Measurements from ENCODE around the gene RSAD2.
"Not testable (repeated sequence)": the region's sequence is repeated elsewhere in the genome, so short reads cannot be mapped to it uniquely, and the experiment has no call there.

Gene RSAD2

DNA sequence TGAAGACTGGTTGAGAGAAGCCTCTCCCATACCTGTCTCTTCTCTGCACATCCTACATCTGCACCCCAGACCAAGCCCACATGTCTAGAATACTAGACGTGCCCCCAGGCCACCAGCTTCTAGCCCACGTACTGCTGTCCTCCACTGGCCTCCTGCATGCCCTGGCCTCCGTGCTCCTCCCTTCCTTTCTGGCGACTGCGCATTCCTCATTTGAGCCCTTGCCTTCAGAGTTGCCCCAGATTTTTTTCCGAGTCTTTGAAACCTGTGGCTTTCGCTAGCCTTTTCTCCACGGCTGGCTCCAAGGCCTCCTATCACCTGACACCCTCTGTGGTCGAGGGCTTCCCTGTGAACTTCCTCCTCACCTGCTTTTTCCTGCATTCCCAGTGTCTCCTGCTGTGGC lies 50.9 kb downstream of the RSAD2 start:
- no peak for FAIRE-seq

DNA sequence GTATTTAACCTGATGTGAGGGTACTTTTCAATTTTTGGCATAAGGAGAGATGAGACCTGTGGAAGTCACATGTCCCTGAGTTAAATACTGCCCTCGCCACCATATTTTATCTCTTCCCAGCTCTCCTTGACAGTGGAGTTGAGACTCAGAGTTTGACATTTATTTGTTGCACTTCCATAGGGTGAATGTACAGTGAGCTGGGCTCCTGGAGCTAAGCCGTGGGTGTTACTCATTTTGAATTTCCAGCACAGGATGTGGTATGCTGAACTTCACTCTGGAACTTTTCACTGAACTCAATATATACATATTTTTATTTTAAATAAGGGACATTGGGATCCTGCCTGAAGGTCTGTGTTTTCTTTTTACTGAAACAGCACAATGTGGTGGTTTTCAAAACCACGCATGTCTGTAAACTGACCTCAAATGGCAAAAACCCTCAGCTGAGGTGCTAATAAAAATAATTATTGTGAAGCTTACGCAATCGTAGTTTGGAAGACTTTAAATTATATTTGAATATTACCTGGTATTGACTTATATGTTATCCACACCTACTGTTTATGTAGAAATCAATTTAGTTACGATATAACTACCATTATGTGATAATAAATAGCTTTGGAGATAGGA lies 51.7 kb downstream of the RSAD2 start:
- no peak for FAIRE-seq

DNA sequence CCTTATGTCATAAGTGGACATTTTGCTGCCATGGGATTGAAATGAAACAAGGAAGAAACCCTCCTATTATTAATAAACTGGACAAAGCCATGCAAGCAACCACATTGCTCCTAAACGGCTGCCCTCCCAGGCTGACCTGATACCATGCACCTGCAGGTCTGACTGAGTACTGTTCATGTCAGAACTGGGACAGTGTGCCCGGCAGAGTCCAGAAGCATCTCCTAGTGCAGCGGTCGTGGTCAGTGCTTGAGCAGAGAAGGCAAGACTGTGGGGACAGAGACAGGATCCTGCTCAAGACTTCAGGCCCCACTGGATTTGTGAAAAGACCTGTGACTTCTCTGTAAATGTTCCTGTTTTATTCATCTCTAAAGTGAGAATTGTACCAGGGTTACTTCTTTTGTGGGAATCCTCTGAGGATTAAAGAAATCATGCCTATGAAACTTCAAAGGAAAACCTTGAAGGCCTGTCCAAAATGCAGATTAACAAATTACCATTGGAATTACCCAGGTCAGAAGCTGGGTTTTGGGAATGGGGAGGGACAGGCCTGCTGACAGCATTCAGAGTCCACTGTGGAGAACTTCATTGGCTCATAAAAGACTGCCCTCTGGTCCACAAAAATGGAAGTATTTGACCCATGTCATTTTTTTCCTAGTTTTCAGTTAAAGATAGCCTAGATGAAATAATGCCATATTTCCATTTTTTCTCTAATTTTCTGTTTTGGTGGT lies 53.5 kb downstream of the RSAD2 start:
- no peak for FAIRE-seq

DNA sequence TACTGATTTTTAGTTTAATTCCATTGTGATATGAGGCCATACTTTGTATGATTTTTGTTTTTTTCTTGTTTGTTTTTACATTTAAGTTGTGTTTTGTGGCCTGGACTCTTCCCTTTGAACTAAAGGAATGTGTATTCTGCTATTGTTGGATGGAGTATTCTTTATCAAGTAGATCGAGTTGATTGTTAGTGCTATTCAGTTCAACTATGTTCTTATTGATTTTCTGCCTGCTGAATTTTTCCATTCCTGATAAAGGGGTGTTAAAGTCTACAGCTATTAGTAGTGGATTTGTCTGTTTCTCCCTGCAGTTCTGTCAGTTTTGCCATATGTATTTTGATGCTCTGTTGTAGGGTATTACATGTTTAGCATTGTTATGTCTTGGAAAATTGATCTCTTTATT lies 54.2 kb downstream of the RSAD2 start:
- no peak for FAIRE-seq

DNA sequence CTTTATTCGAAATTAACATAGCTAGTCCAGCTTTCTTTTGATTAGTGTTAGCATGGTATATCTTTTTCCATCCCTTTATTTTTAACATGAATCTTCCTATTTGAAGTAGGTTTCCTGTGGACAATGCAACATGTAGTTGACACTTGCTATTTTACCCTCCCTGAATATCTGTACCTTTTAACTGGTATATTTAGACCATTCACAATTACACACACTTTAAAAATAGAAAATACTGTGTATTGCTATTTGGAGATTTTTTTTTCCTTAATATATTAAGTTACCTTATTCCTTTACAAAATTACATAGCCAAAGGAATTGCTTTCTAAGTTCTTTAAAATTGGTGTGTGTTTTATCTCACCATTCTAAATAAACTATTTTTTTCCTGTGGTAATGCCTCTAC lies 54.6 kb downstream of the RSAD2 start:
- FAIRE-seq = no peak

DNA sequence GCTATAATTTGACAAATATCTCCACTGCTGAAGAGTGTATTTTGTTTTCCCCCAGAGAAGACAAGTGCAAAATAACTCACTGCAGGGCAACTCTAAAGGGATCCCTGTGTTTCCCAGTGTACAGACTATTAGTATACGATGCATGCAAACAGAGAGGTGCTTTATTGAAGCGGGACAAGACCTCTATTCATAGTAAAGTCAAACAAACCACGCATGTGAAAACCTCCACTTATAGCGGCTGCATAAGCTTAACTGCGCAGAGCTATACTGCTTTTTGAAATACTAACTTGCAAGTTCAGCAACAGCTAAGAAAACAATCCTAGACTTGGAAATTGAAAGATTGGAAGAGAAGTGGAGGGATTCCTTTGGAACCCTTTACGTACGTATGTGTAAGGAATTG lies 55.3 kb downstream of the RSAD2 start:
- FAIRE-seq = no peak

DNA sequence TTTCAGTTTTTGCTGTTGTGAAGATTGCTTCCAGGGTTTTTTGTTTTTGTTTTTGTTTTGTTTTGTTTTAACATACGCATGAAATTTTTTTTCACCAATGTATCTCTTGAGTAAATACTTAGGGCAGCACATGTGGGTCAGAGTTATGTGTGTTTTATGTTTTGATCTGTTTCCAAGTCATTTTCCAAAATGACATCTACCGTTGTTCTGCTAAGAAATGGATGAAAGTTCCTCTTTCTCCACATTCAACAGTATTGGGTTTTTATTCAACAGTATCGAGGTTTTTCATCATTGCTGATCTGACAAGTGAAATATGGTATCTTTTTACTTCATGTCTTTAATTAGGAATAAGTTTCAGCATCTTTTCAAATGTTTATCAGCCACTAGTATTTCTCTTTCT lies 56.3 kb downstream of the RSAD2 start:
- FAIRE-seq = no peak

DNA sequence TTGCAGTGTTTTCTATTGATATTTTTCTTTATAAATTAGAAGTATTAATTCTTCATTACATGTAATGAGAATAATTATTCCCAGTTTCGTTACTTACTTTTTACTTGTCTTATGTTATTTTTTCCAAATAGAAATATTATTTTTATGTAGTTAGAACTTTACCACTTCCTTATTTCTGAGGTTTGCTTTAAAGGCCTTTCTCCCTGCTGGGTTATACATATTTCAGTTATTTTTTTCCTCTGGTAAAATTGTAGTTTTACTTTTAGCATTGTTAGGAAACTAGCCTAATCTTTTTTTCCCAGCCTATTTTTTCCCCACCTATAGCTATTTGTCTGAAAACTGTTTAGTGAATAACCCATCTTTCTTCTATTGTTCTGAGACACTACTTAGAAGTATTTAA lies 56.8 kb downstream of the RSAD2 start:
- FAIRE-seq = no peak

DNA sequence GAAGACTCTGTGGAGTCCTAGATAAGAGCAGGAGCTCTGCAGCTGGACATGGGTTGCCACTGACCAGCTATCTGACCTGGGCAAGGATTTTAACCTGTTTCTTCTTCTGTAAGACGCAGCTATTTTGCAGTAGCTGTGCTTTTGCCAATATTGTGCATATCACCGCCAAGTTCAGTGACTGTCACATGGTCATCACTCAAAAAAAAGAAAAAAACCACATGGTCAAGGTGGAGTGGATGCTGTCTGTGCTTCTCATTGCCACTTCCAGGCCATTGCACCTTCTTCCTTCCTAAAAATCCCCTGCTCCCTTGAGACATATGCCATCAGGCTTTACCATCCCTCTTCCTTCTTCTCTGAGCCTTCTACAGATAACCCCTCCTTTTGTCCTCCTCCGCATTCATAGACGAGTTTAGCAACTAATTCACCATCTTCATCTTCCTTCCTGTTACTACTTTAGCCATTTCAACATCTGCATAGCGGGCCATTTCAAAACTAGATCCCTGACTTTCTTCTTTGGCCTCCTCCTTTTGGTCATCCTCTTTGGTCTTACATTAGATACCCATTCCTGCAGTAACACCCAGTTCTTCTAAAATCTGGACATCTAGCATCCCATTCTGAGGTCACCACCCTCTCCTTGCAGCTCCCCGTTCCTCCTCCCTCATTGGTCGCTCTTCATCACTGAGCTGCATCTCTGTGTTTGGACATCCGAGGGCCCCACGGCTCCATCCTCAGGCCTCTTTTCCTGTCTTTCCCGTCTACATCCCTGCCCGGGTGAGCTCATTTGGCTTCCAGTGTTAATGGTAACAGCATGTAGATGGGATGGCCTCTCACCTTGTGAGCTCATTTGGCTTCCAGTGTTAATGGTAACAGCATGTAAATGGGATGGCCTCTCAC lies 57.4 kb downstream of the RSAD2 start:
- FAIRE-seq = no peak

GRCh38 chr2:6935652-6936020 lies 58.1 kb downstream of the RSAD2 start:
- FAIRE-seq = not testable (repeated sequence)

DNA sequence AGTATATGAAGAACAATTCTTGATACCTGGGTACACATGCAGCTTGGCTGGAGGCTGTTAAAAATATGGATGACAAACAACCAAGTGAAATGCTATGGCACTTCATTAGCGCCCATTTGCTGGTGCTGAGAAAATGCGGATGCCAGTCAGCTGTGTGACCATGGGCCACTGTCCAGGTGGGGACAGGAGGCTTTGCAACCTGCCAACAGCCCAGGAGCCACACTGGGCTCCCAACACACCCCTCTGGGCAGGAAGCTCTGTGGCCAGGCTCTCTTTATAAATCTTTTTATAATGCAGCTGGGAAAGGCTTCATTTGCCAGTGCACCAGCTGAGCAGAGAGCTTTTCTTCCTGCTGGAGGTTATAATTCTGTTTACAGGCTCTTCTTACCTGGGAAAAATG lies 59.6 kb downstream of the RSAD2 start:
- FAIRE-seq = no peak

DNA sequence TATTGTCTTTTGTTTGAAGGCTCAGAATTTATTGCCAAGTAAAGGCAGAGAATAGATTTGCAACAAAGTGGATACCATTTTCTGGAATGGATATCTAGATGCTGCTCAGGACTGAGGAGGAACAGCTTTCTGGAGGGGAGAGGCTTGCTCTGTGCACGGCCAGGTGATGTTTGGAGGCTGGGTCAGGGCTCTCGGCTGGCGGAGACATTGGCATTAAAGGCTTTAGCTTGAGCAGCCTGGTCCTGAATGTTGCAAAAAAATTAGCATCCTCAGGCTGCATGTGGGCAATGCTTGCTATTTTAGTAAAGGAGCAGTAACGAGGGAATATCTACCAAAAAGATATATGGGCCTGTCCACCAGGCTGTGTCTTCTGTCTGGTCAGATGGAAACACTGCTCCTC lies 60.0 kb downstream of the RSAD2 start:
- no peak for FAIRE-seq

- no peak for FAIRE-seq
Measured at GRCh38 chr2:6939071-6939470, 61.5 kb downstream of the RSAD2 start.

DNA sequence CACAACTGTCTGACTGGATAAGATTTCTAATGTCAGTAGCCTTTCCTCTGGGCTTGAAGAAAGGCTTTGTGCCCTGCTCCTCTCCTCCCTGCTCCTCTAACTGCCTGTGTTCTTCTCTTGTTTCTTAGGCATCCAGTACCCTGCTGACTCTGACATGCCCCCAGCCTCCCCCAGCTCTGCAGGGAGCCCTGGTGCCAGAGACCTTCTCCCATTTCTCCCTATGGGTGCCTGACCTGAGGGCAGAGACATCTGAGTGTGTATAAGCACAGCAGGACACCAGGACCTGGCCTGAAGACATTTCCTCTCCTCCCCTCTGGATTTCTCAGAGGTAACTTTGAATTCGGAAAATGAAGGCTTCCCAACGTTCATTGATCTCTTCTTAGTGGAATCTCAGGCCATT lies 63.2 kb downstream of the RSAD2 start:
- FAIRE-seq = no peak

DNA sequence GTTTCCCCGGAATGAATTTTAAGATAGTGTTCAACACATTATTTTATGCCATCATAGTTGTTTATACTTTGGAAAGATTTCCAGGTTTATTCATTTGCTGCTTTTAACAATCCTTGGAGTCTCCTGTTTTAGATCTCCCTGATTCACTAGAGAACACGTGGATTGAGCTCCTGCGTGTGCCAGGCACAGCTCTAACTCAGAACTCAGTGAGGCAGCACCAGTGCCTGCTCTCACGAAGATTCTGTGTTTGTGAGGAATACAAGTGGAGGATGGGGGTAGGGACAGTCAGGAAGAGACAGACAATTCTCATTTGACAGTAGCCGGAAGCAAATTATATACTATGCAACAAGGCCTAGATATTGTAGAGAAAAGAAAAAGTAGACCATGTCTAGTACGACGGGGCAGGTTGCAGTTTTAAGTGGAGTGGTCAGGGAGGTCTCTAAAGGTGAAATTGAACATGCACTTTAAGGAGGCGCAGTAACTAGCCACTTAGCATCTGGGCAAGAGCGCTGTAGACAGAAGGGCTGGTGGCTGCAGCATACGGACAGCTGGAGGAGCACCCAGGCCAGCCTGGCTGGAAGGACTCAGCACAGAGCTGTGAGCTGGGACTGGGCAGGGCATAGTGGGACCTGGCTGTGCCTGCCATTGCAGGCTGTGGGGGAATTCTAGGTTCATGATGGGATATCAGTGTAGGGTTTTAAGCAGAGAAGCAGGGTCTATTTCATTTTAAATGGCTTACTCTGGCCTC lies 63.9 kb downstream of the RSAD2 start:
- no peak for FAIRE-seq

DNA sequence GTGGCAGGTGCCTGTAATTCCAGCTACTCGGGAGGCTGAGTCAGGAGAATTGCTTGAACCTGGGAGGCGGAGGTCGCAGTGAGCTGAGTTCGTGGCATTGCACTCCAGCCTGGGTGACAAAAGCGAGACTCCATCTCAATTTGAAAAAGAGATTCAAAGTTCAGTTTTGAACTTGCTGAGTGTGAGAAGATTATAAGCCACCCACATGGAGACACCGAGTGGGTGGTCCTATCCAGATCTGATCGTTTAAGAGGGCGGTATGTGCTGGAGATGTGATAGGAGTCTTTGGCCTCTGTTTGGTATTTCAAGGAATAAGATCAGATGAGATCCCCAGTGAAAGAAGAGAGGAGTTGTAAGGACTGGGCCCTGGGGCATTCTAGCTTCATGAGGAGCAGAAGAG lies 65.3 kb downstream of the RSAD2 start:
- no peak for FAIRE-seq

GRCh38 chr2:6943523-6943922 lies 65.9 kb downstream of the RSAD2 start:
- FAIRE-seq = no peak

GRCh38 chr2:6943971-6944370 lies 66.4 kb downstream of the RSAD2 start:
- no peak for FAIRE-seq

- FAIRE-seq = no peak
Measured at GRCh38 chr2:6944555-6944954, 67.0 kb downstream of the RSAD2 start.

GRCh38 chr2:6945087-6945813 lies 67.7 kb downstream of the RSAD2 start:
- FAIRE-seq = no peak

- FAIRE-seq = no peak
Measured at GRCh38 chr2:6945821-6946220, 68.2 kb downstream of the RSAD2 start.

DNA sequence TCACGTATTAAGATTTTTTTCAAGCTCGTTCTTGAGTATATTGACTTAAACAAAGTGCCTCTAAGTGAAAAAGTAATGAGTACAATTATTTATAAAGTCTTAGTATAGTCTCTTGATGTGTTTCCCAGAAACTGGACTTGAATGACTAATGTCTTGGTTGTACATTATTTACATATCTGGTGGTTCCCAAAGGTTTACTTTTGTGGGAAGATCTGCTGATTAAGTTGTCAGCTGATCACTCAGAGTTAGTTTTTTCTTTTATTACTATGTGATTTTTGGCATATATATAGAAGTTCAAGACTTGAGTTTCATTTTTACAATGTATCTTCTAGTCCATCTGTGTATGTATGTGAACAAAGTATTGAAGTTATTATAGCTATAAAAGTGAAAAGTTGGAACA lies 69.1 kb downstream of the RSAD2 start:
- no peak for FAIRE-seq
